HepG2 (cell line): ENCODE measurements around the gene UCHL3. TPM values are rescaled to one million over a fixed set of nuclear protein-coding genes. Genes with fewer than 3 reads are reported as not detected.

Experiments
- ADNP ChIP-seq: sonication (generic); formaldehyde crosslinking; IDR thresholded peaks from 2 replicates; pipeline ENCODE4 v1.4.0; 2020; ENCODE audit warnings: missing genetic modification reagents
- CREB3 ChIP-seq: sonication (generic); formaldehyde crosslinking; IDR thresholded peaks from 2 replicates; pipeline ENCODE4 v1.5.0; 2020; ENCODE audit warnings: missing genetic modification reagents
- FOXK1 ChIP-seq: sonication (generic); formaldehyde crosslinking; IDR thresholded peaks from 2 replicates; pipeline ENCODE4 v1.4.0; 2020; ENCODE audit warnings: low read depth, missing genetic modification reagents, borderline replicate concordance
- FOXP4 ChIP-seq: sonication (generic); formaldehyde crosslinking; IDR thresholded peaks from 2 replicates; pipeline ENCODE4 v1.4.0; 2020; ENCODE audit warnings: missing genetic modification reagents
- HDAC1 ChIP-seq: sonication (generic); formaldehyde crosslinking; IDR thresholded peaks from 2 replicates; pipeline ENCODE4 v1.5.1; 2020; ENCODE audit warnings: mild to moderate bottlenecking, missing genetic modification reagents
- IKZF4 ChIP-seq: sonication (generic); formaldehyde crosslinking; IDR thresholded peaks from 2 replicates; pipeline ENCODE4 v1.5.1; 2020; ENCODE audit warnings: borderline replicate concordance, mild to moderate bottlenecking, low read depth, missing genetic modification reagents; ENCODE audit errors: not compliant biosample characterization
- IKZF5 ChIP-seq: IDR thresholded peaks from 2 replicates; pipeline ENCODE4 v1.6.1; 2018; ENCODE audit warnings: missing genetic modification reagents, mild to moderate bottlenecking, missing compliant biosample characterization
- KDM3A ChIP-seq: IDR thresholded peaks from 2 replicates; pipeline ENCODE4 v1.6.1; 2018; ENCODE audit warnings: low read depth, missing compliant biosample characterization
- KLF15 ChIP-seq: sonication (generic); formaldehyde crosslinking; IDR thresholded peaks from 2 replicates; pipeline ENCODE4 v1.8.1; 2023; ENCODE audit warnings: borderline replicate concordance, mild to moderate bottlenecking, inconsistent platforms, missing genetic modification reagents, mixed read lengths
- MED13 ChIP-seq: sonication (generic); formaldehyde crosslinking; IDR thresholded peaks from 2 replicates; pipeline ENCODE4 v1.5.0; 2020; ENCODE audit warnings: missing genetic modification reagents
- MED8 ChIP-seq: sonication (generic); formaldehyde crosslinking; IDR thresholded peaks from 2 replicates; pipeline ENCODE4 v1.8.1; 2023; ENCODE audit warnings: mild to moderate bottlenecking, missing genetic modification reagents; ENCODE audit not compliant: insufficient replicate concordance
- MXD3 ChIP-seq: IDR thresholded peaks from 2 replicates; pipeline ENCODE4 v1.6.1; 2016; ENCODE audit warnings: mild to moderate bottlenecking, missing biosample characterization, missing genetic modification reagents
- NFRKB ChIP-seq: fragments of 450-650 bp; IDR thresholded peaks from 2 replicates; pipeline ENCODE4 v1.6.1; 2017
- NKX3-1 ChIP-seq: sonication (generic); formaldehyde crosslinking; IDR thresholded peaks from 2 replicates; pipeline ENCODE4 v1.5.0; 2020; ENCODE audit warnings: missing genetic modification reagents
- PCBP2 ChIP-seq: fragments of 200-400 bp; formaldehyde crosslinking; optimal IDR thresholded peaks from 2 replicates; pipeline ENCODE3; 2018; ENCODE audit warnings: low read length, low read depth; ENCODE audit not compliant: poor library complexity, severe bottlenecking
- RELA ChIP-seq: sonication (generic); formaldehyde crosslinking; IDR thresholded peaks from 2 replicates; pipeline ENCODE4 v1.4.0; 2020; ENCODE audit warnings: missing genetic modification reagents
- SMARCC2 ChIP-seq: fragments of 450-650 bp; IDR thresholded peaks from 2 replicates; pipeline ENCODE4 v1.6.1; 2017; ENCODE audit warnings: antibody characterized with exemption, mild to moderate bottlenecking
- ZBTB14 ChIP-seq: sonication (generic); formaldehyde crosslinking; IDR thresholded peaks from 2 replicates; pipeline ENCODE4 v1.4.0; 2020; ENCODE audit warnings: missing genetic modification reagents
- ZBTB7B ChIP-seq: sonication (generic); formaldehyde crosslinking; IDR thresholded peaks from 2 replicates; pipeline ENCODE4 v1.4.0; 2020; ENCODE audit warnings: missing genetic modification reagents
- ZFP62 ChIP-seq: sonication (generic); formaldehyde crosslinking; IDR thresholded peaks from 2 replicates; pipeline ENCODE4 v1.4.0; 2020; ENCODE audit warnings: missing genetic modification reagents
- ZNF572 ChIP-seq: sonication (generic); formaldehyde crosslinking; IDR thresholded peaks from 2 replicates; pipeline ENCODE4 v1.5.1; 2020; ENCODE audit warnings: mild to moderate bottlenecking, missing genetic modification reagents
- ZNF619 ChIP-seq: sonication (generic); formaldehyde crosslinking; IDR thresholded peaks from 2 replicates; pipeline ENCODE4 v1.4.0; 2020; ENCODE audit warnings: mild to moderate bottlenecking, missing genetic modification reagents
- ZNF761 ChIP-seq: sonication (generic); formaldehyde crosslinking; conservative IDR thresholded peaks from 2 replicates; pipeline ENCODE4 v1.4.0; 2020; ENCODE audit warnings: mild to moderate bottlenecking, missing genetic modification reagents
- ZNF891 ChIP-seq: sonication (generic); formaldehyde crosslinking; IDR thresholded peaks from 2 replicates; pipeline ENCODE4 v1.5.0; 2020; ENCODE audit warnings: mild to moderate bottlenecking, missing genetic modification reagents
- polyA plus RNA-seq, 8 experiments: library from polyadenylated mRNA; depleted of rRNA in 3 of 8; stranded (reverse) in 7 of 8; unstranded in 1 of 8; fragments of >200 nt; fragmentation: Illumina TruSeq in 4 of 8; extraction: Trizol in 4 of 8; gene quantifications; 2 replicates each; pipeline versions ENCODE4 v1.2.1 to v1.2.3, GENCODE V29; 2011 to 2016; ENCODE audit warnings: low read depth in 4 of 8, missing spikeins in 1 of 8, mixed read lengths in 1 of 8; ENCODE audit not compliant: insufficient read depth in 1 of 8
- total RNA-seq, 5 experiments: library from RNA; depleted of rRNA; stranded (reverse); fragments of >200 nt; fragmentation: Illumina TruSeq; extraction: Trizol; gene quantifications; 2 replicates each; pipeline ENCODE4 v1.2.3, GENCODE V29; 2016; ENCODE audit warnings: low read depth in 1 of 5

UCHL3 gene
- total and polyA plus RNA-seq, 2 of the 13 experiments (the other 11 are each of a cell fraction or from before 2014, with no cell fraction given): 36.2 to 93.3 TPM

- TF ChIP-seq FOXK1 (CRISPR knock-in tag) (peak; percentile 36; the same call in 1 of the 2 replicates), MXD3 (CRISPR knock-in tag) (peak; percentile 60), ZNF572 (0 out of 2 replicates have a peak, but pooled peaks have one; percentile 55), ZBTB14 (CRISPR knock-in tag) (no peak), ZNF619 (no peak), NKX3-1 (CRISPR knock-in tag) (0 out of 2 replicates have a peak, but pooled peaks have one; percentile 45), KLF15 (CRISPR knock-in tag) (no peak), IKZF4 (CRISPR knock-in tag) (peak; percentile 50), SMARCC2 (no peak), ZFP62 (CRISPR knock-in tag) (no peak), HDAC1 (peak; percentile 65; the same call in 1 of the 2 replicates), PCBP2 (no peak), MED13 (peak; percentile 59; the same call in 1 of the 2 replicates), MED8 (CRISPR knock-in tag) (no peak), ZBTB7B (no peak; the same call in 1 of the 2 replicates), IKZF5 (CRISPR knock-in tag) (peak; percentile 78), CREB3 (CRISPR knock-in tag) (0 out of 2 replicates have a peak, but pooled peaks have one; percentile 58), ADNP (CRISPR knock-in tag) (no peak), FOXP4 (CRISPR knock-in tag) (peak; percentile 23; the same call in 1 of the 2 replicates), ZNF761 (peak; percentile 76; the same call in 1 of the 2 replicates), KDM3A (0 out of 2 replicates have a peak, but pooled peaks have one; percentile 21), RELA (CRISPR knock-in tag) (no peak), NFRKB (no peak), ZNF891 (CRISPR knock-in tag) (peak; percentile 67; the same call in 1 of the 2 replicates)
Observed at GRCh38 chr13:75537401-75538365, 11.9 kb upstream of the UCHL3 start, which contains the start of gene COMMD6 (continued).
